Testis (tissue), 2 donors: ENCODE results near the gene PML.

Source experiments
- POLR2A ChIP-seq: fragments of 450-650 bp; IDR thresholded peaks from one replicate; pipeline ENCODE4 v1.6.1; 2017; ENCODE audit warnings: antibody characterized with exemption, mild to moderate bottlenecking, moderate library complexity
- TF ChIP-seq, protein P1 (sequence below), 3 experiments: fragments of 450-650 bp in 2 of 3; fragments of 200-600 bp in 1 of 3; sonication (generic) in 1 of 3; IDR thresholded peaks; one replicate each; pipeline ENCODE4 v1.5.1; 2016 to 2019; ENCODE audit warnings: antibody characterized with exemption in 3 of 3, mild to moderate bottlenecking in 2 of 3, moderate library complexity in 1 of 3

GRCh38 chr15:73990250-73991005 lies 4.1 kb upstream of the PML start:
- TF ChIP-seq, protein P1, sequence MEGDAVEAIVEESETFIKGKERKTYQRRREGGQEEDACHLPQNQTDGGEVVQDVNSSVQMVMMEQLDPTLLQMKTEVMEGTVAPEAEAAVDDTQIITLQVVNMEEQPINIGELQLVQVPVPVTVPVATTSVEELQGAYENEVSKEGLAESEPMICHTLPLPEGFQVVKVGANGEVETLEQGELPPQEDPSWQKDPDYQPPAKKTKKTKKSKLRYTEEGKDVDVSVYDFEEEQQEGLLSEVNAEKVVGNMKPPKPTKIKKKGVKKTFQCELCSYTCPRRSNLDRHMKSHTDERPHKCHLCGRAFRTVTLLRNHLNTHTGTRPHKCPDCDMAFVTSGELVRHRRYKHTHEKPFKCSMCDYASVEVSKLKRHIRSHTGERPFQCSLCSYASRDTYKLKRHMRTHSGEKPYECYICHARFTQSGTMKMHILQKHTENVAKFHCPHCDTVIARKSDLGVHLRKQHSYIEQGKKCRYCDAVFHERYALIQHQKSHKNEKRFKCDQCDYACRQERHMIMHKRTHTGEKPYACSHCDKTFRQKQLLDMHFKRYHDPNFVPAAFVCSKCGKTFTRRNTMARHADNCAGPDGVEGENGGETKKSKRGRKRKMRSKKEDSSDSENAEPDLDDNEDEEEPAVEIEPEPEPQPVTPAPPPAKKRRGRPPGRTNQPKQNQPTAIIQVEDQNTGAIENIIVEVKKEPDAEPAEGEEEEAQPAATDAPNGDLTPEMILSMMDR (IDR thresholded peaks at IDR 0.05) = no peak
- no peak for TF ChIP-seq POLR2A
